ENCODE measurements around the gene SPTB.

GRCh38 chr14:64879635-64880220, at the start of gene SPTB:
- TF ChIP-seq CTCF (optimal IDR thresholded peaks at IDR 0.05 in 1 of 3, IDR thresholded peaks at IDR 0.05 in 1 of 3, conservative IDR thresholded peaks at IDR 0.05 in 1 of 3; ENCODE audit: extremely low read depth in 1 of 3, insufficient read depth in 2 of 3, low read length in 3 of 3) (no peak), EZH2 (IDR thresholded peaks at IDR 0.05; ENCODE audit: low read length) (no peak)

All from keratinocyte (primary cell).